GM19238 (cell line): Measurements from ENCODE around the gene CCDC24.

Experiments used
- DNase-seq: peaks from one replicate; pipeline ENCODE4 v3.0.0; 2011; ENCODE audit warnings: low spot score; ENCODE audit not compliant: insufficient read length

Gene CCDC24

GRCh38 chr1:44038876-44039657 lies 47.7 kb downstream of the CCDC24 start:
- DNase-seq: no peak

GRCh38 chr1:44040418-44040817 lies 49.0 kb downstream of the CCDC24 start:
- DNase-seq: no peak

- DNase-seq: no peak
These were observed 49.4 kb downstream of the CCDC24 start for GRCh38 chr1:44040846-44041245.

- DNase-seq: no peak
These were observed 52.0 kb downstream of the CCDC24 start for GRCh38 chr1:44043176-44044070.

GRCh38 chr1:44044071-44044801 lies 52.8 kb downstream of the CCDC24 start:
- DNase-seq: no peak

- no peak for DNase-seq
These were observed 53.7 kb downstream of the CCDC24 start for GRCh38 chr1:44045064-44045463.
